T47D (cell line): ENCODE measurements around the gene DNAAF5.

Source experiments
- DNase-seq, 2 experiments: peaks; one replicate each; pipeline versions ENCODE4 v3.0.0 to v3.0.0-alpha.2; 2011 to 2012; ENCODE audit warnings: low read depth in 1 of 2, low spot score in 1 of 2
- JUND ChIP-seq: IDR thresholded peaks from 2 replicates; pipeline ENCODE4 v1.6.1; 2012; ENCODE audit warnings: low read depth
- in situ Hi-C: cut with HindIII; loops from 2 replicates; pipeline ENCODE4 v1.10.0; 2016; ENCODE audit warnings: low sequenced_read_pairs, low pct_unique_long_range_greater_than_20kb

Gene DNAAF5

GRCh38 chr7:727806-728460, 1.4 kb downstream of the DNAAF5 start:
- DNase-seq: no peak
- in situ Hi-C loops: no loop called here
- TF ChIP-seq JUND: no peak

DNA sequence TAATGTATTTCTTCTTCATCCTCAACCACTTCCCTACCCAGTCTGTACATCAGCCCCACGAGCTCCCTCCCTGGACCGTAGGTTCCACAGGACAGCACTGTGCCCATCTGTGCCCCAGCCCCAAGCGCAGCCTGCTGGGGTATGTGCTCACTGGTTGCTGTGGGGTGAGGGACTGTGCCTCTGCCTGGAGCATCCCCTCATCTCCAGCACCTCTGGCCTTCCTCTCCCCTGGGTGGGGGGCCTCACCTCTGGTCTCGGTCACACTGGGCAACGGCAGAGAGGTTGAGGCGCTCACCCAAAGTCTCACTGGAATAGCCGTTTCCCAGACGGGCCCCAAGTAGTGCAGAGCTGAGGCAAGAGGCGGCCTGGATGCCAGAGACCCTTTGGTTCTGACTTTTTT, 2.1 kb downstream of the DNAAF5 start:
- TF ChIP-seq JUND: no peak
- no peak for DNase-seq
- in situ Hi-C loops: no loop called here

DNA sequence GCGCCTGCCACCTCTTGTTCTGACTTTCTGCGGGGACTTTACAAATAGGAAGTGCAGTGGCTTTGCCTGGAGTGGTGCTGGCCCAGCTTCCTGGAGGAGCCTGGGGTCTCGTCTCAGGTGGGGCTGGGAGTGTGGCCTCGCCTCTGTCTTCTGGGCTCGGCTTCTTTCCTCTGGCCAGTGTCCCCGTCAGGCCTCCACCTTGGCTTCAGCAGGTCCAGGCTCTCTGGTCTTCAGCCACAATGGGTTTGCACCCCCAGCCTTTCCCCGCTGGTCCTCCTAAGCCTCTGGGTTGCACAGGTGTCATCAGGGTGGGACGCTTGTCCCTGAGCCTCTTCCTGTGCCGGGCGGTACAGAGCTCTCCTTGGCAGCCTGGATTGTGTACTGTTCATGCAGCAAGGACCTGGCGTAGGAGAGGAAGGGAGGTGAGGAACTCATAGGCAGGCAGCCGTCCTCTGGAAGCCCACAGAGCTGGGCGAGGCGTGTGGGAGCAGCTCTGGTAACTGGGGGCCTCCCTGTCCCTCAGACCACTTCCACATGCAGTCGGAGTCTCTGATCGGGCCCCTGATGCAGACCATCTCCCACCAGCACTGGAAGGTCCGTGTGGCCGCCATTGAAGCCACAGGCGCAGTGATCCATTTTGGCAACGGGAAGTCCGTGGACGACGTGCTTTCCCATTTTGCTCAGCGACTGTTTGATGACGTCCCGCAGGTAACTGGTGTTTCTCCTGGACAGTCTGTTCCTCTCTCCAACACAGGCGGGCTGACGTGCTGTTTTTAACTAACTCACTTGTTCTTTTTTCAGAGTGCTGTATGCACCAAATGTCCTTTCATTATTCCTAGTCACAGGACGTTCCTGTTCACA, 2.9 kb downstream of the DNAAF5 start:
- DNase-seq: no peak
- TF ChIP-seq JUND: no peak
- in situ Hi-C loops: no loop called here

DNA sequence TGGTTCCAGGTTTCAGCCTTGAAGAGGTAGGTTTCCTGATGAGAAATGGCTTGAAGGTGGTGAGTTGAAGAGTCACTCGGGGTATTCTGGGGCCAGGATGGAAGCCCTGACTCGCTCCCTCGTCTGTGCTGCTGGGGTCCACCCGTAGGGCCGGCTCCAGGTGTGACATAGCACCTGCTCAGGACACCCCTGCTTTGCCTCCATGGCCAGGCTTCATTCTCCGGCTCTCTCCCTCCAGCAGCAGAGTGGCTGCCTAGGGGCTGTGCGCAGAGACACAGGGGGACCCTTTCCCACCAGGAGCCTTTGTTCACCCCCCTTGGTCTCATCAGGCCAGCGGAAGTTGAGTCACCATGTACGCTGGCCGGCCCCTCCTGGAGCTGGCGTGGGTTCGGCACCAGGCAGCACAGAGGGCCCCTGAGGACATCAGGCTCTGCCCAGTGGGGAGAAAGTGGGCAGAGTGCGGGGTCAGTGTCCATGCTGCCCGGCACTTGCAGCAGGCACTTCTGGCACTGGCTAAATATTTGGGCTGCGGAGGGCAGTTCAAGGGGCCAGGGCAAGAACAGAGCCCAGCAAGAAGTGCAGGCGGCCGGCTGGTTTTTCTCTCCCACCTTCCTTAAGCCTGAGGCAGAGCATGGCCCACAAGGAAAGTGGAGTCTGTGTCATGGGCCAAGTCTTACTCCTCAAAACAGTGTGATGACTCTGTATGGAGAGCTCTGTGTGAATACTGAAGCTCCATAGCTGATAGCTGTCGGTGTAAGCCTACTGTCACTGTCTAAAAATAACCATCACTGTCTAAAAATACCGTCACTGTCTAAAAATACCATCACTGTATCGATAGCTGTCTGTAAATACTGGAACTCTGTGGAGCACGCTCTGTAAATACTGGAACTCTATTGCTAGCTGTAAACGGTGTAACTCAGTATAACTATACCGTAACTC, 4.3 kb downstream of the DNAAF5 start:
- no peak for TF ChIP-seq JUND
- DNase-seq: no peak
- in situ Hi-C loops: no loop called here

GRCh38 chr7:731440-732085, 5.1 kb downstream of the DNAAF5 start:
- in situ Hi-C loops: no loop called here
- no peak for DNase-seq
- TF ChIP-seq JUND: no peak

DNA sequence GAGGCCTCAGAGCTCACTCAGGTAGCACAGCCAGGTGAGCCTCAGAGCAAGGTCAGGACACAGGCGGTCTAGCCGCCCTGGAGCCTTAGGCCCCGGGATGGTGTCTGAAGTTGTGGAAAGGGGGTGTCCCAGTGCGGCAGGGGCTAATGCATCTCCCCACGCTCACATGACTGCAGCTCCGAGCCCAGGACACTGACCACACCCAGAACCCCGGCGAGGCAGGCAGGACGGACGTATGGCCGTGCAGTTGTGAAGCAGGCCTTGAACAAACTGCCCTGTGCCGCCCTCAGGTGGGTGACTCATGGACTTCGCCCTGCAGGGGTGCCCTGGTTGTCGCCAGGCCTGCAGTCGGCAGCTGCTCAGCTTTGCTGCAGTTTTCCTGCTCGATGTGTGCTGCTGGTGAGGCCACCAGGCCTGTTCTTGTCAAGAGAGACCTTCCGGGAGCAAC, 5.6 kb downstream of the DNAAF5 start:
- DNase-seq: peak; percentile 70 to 80
- in situ Hi-C loops: no loop called here
- no peak for TF ChIP-seq JUND

GRCh38 chr7:732556-732955, 6.1 kb downstream of the DNAAF5 start:
- TF ChIP-seq JUND: no peak
- in situ Hi-C loops: no loop called here
- DNase-seq: no peak

GRCh38 chr7:734214-734613, 7.7 kb downstream of the DNAAF5 start:
- no peak for TF ChIP-seq JUND
- no peak for DNase-seq
- in situ Hi-C loops: no loop called here

GRCh38 chr7:734808-735207, 8.3 kb downstream of the DNAAF5 start:
- no peak for TF ChIP-seq JUND
- no peak for DNase-seq
- in situ Hi-C loops: no loop called here

DNA sequence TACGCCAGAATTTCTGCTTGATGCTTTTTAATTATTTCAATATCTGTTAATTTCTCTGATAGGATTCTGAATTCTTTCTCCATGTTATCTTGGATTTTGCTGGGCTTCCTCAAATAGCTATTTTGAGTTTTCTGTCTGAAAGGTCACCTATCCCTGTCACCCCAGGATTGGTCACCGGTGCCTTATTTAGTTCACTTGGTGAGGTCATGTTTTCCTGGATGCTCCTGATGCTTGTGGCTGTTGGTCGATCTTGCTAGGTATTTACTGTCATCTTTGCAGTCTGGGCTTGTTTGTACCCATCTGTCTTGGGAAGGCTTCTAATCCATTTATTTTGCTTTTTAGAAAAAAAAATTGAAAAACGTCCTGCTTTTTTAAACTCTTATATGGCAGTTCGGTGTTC, 11.7 kb downstream of the DNAAF5 start:
- no peak for DNase-seq
- no peak for TF ChIP-seq JUND
- in situ Hi-C loops: no loop called here

DNA sequence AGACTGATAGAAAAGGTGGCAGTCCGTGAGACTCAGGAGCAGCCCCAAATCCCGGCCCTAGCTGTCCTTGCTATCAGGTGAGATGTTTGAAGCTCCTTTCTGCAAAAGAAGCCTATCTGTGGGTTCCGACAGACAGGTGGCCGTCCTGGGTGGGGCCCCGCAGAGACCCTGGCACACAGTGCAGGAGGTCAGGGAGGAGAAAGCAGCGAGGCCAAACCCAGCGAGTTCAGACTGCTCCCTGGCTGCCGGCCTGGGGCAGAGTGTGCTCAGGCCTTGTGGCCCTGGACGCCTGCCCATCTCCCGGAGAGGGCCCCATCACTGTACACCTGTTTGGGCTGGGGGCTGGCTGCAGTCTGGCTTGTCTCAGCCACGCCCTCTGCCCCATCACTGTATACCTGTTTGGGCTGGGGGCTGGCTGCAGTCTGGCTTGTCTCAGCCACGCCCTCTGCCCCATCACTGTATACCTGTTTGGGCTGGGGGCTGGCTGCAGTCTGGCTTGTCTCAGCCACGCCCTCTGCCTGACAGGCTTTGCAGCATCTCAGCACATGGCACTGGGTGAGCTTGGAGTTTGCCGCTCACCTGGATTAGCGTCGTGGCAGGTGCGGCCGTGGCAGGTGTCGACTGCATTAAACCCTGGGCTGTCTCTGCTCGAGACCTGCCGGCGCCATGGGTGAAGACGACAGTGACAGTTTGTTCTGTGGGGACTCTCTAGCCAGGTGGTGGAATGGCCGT, 12.4 kb downstream of the DNAAF5 start:
- no peak for DNase-seq
- no peak for TF ChIP-seq JUND
- in situ Hi-C loops: no loop called here
